SJSA1 (cell line): ENCODE results near the gene FKBP15. TPM values are rescaled to one million over a fixed set of nuclear protein-coding genes. Genes with fewer than 3 reads are reported as not detected.
"Not testable (repeated sequence)": the region's sequence is repeated elsewhere in the genome, so short reads cannot be mapped to it uniquely, and the experiment has no call there.

ENCODE experiments used
- DNase-seq, 2 experiments: peaks; one replicate each; pipeline ENCODE4 v3.0.0-alpha.2; 2015 to 2020; ENCODE audit warnings: low spot score in 2 of 2, low read depth in 1 of 2
- H3K27ac ChIP-seq: fragments of 250-450 bp; sonication (Bioruptor Pico); 2 replicates; pipeline ENCODE4 v1.5.1; 2020; ENCODE audit warnings: mild to moderate bottlenecking, moderate library complexity
- H3K27me3 ChIP-seq: fragments of 250-450 bp; sonication (Bioruptor Pico); replicated peaks from 2 replicates; pipeline ENCODE4 v1.5.1; 2020; ENCODE audit warnings: mild to moderate bottlenecking, moderate library complexity
- H3K36me3 ChIP-seq: fragments of 250-450 bp; sonication (Bioruptor Pico); 2 replicates; pipeline ENCODE4 v1.5.1; 2020; ENCODE audit warnings: mild to moderate bottlenecking
- H3K4me1 ChIP-seq: fragments of 250-450 bp; sonication (Bioruptor Pico); replicated peaks from 2 replicates; pipeline ENCODE4 v1.6.1; 2021; ENCODE audit warnings: mild to moderate bottlenecking
- H3K4me3 ChIP-seq: fragments of 250-450 bp; sonication (Bioruptor Pico); 2 replicates; pipeline ENCODE4 v1.5.1; 2020; ENCODE audit warnings: mild to moderate bottlenecking
- H3K9me3 ChIP-seq: fragments of 250-450 bp; sonication (Bioruptor Pico); replicated peaks from 2 replicates; pipeline ENCODE4 v1.5.1; 2020; ENCODE audit warnings: mild to moderate bottlenecking
- total RNA-seq: library from RNA; depleted of rRNA; stranded (reverse); fragments of >200 nt; shearing (Covaris generic); gene quantifications from 2 replicates; pipeline ENCODE4 v1.2.3, GENCODE V29; 2014

Gene FKBP15
- total RNA-seq, 1 experiment from 2014 or later = 22.9 TPM

- Histone ChIP-seq H3K27me3 (no peaks in the 10 kb centered on the region), H3K9me3 (no peaks in the 10 kb centered on the region), H3K4me1 (no peaks in the 10 kb centered on the region), H3K36me3 (no peaks in the 10 kb centered on the region), H3K4me3 (no peak overlapping the region), H3K27ac (no peak overlapping the region)
- no peak for DNase-seq
Observed at GRCh38 chr9:113247640-113248039, 26.6 kb upstream of the FKBP15 start.

- Histone ChIP-seq H3K4me1 (no peaks in the 10 kb centered on the region), H3K9me3 (no peaks in the 10 kb centered on the region), H3K4me3 (no peak overlapping the region), H3K27ac (no peak overlapping the region), H3K36me3 (no peaks in the 10 kb centered on the region), H3K27me3 (no peaks in the 10 kb centered on the region)
- no peak for DNase-seq
Observed at GRCh38 chr9:113246928-113247327, 25.9 kb upstream of the FKBP15 start.

DNA sequence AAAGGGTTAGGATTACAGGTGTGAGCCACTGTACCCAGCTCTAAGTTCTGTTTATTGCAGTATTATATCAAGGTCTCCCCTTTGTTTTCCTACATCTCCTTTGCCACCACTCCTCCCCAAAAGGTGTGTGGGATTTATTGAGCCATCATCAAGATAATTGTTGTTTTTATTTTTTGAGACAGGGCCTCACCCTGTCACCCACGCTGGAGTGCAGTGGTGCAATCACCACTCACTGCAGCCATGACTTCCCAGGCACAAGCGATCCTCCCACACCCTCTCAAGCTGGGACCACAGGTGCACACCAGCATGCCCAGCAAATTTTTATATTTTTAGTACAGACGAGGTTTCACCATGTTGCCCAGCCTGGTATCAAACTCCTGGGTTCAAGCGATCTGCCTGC, 24.8 kb upstream of the FKBP15 start:
- Histone ChIP-seq H3K4me3 (no peak overlapping the region), H3K27me3 (no peaks in the 10 kb centered on the region), H3K9me3 (no peaks in the 10 kb centered on the region), H3K36me3 (no peaks in the 10 kb centered on the region), H3K4me1 (no peaks in the 10 kb centered on the region), H3K27ac (no peak overlapping the region)
- DNase-seq = no peak

- Histone ChIP-seq H3K27me3 (no peaks in the 10 kb centered on the region), H3K27ac (no peak overlapping the region), H3K36me3 (no peaks in the 10 kb centered on the region), H3K4me3 (no peak overlapping the region), H3K4me1 (no peaks in the 10 kb centered on the region), H3K9me3 (no peaks in the 10 kb centered on the region)
- no peak for DNase-seq
Observed at GRCh38 chr9:113244556-113244955, 23.5 kb upstream of the FKBP15 start.

- H3K27ac ChIP-seq = no peak overlapping the region
- no peak for DNase-seq
- H3K4me3 ChIP-seq = no peak overlapping the region
- no peaks in the 10 kb centered on the region for H3K36me3 ChIP-seq
- H3K9me3 ChIP-seq = no peaks in the 10 kb centered on the region
- H3K4me1 ChIP-seq = no peaks in the 10 kb centered on the region
- no peaks in the 10 kb centered on the region for H3K27me3 ChIP-seq
Observed at GRCh38 chr9:113241161-113241560, 20.1 kb upstream of the FKBP15 start.

DNA sequence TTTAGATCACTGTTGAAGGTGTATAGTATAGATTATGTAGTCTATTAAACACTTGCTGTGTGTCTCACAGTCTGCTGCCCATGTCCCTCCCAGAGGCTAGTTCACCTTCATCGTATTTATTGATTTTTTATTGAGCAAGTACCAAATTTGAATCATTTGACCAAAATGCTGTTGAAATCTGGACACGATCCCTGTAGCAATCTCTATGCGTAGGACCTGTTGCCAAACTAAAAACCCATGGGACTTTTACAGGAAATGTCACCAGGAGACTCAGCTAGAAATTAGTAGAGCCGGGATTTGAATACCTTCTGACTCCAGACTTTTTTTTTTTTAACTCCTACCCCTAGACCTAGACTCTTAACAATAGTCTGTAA, 17.8 kb upstream of the FKBP15 start:
- Histone ChIP-seq H3K27ac (no peak overlapping the region), H3K9me3 (no peaks in the 10 kb centered on the region), H3K4me3 (no peak overlapping the region), H3K27me3 (no peaks in the 10 kb centered on the region), H3K4me1 (no peaks in the 10 kb centered on the region), H3K36me3 (no peaks in the 10 kb centered on the region)
- no peak for DNase-seq

- DNase-seq = no peak
- H3K36me3 ChIP-seq = no peaks in the 10 kb centered on the region
- no peaks in the 10 kb centered on the region for H3K4me1 ChIP-seq
- no peak overlapping the region for H3K27ac ChIP-seq
- H3K4me3 ChIP-seq = no peak overlapping the region
- H3K27me3 ChIP-seq = no peaks in the 10 kb centered on the region
- H3K9me3 ChIP-seq = no peaks in the 10 kb centered on the region
Observed at GRCh38 chr9:113238202-113238858, 17.3 kb upstream of the FKBP15 start.

- no peak overlapping the region for H3K27ac ChIP-seq
- no peaks in the 10 kb centered on the region for H3K9me3 ChIP-seq
- no peaks in the 10 kb centered on the region for H3K27me3 ChIP-seq
- H3K4me3 ChIP-seq = no peak overlapping the region
- DNase-seq = no peak
- peaks cover 6% of the 10 kb centered on the region; the same call in 1 of the 2 replicates for H3K4me1 ChIP-seq
- H3K36me3 ChIP-seq = no peaks in the 10 kb centered on the region
Observed at GRCh38 chr9:113237026-113237425, 15.9 kb upstream of the FKBP15 start.

- DNase-seq, H3K27me3 ChIP-seq, H3K4me1 ChIP-seq, H3K36me3 ChIP-seq, H3K9me3 ChIP-seq, H3K4me3 ChIP-seq, H3K27ac ChIP-seq: not testable (repeated sequence)
Observed at GRCh38 chr9:113235701-113236255, 14.7 kb upstream of the FKBP15 start.

GRCh38 chr9:113231701-113232100, 10.6 kb upstream of the FKBP15 start:
- peaks cover 6% of the 10 kb centered on the region; the same call in 1 of the 2 replicates for H3K4me1 ChIP-seq
- H3K4me3 ChIP-seq = no peak overlapping the region
- H3K27me3 ChIP-seq = no peaks in the 10 kb centered on the region

DNA sequence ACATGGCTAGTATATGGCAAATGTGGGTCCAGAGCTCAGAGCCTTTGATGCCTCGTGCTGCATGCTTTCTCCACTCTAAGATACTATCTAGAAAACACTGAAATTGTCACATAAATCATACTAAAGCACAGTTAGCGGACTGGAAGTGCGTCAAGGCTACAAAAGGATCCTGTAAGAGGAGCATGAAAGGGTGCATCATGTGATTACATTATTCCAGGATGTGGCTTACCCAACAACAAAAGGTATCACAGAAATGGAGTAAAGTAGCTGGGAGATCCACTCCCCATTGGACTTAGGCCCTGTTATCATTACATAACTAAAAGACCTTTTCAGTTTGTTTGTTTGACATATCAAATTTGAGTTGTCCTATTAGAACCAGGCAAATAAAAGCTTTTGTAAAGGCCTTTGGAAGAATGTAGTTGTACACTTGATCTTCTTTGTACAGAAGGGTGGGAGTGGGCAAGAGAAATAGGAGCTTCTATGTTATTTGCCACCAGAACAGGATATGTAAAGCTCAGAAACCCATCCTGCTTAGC, 7.1 kb upstream of the FKBP15 start:
- no peak overlapping the region for H3K27ac ChIP-seq
- H3K36me3 ChIP-seq = peaks cover 6% of the 10 kb centered on the region; the same call in 1 of the 2 replicates
- H3K4me3 ChIP-seq = no peak overlapping the region
- DNase-seq = no peak
- peaks cover 12% of the 10 kb centered on the region for H3K4me1 ChIP-seq
- H3K9me3 ChIP-seq = no peaks in the 10 kb centered on the region
- no peaks in the 10 kb centered on the region for H3K27me3 ChIP-seq

More at GRCh38 chr9:113231701-113232100, 10.6 kb upstream of the FKBP15 start:
- Histone ChIP-seq H3K27ac (no peak overlapping the region), H3K36me3 (no peaks in the 10 kb centered on the region), H3K9me3 (no peaks in the 10 kb centered on the region)
- no peak for DNase-seq

DNA sequence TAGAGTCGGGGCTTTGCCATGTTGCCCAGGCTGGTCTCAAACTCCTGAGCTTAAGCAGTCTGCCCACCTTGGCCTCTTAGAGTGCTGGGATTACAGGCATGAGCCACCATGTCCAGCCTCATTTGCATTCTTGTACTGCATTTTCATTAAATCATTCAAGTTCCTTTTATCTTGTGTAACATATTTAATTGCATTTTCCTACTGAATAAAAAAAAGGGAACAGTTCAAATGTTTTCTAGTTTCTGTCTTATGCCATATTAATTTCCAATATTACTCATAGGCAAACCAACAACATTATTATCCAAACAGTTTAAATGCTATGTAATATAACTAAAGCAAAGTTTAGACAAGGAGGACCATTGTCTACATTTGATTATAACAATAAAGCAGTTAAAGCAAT, 6.4 kb upstream of the FKBP15 start:
- peaks cover 8% of the 10 kb centered on the region for H3K4me1 ChIP-seq
- no peak for DNase-seq
- H3K9me3 ChIP-seq = no peaks in the 10 kb centered on the region
- no peaks in the 10 kb centered on the region for H3K27me3 ChIP-seq
- H3K27ac ChIP-seq = no peak overlapping the region
- H3K4me3 ChIP-seq = no peak overlapping the region
- peaks cover 6% of the 10 kb centered on the region; the same call in 1 of the 2 replicates for H3K36me3 ChIP-seq

- peak in 1 of 2 experiments; percentile 39 for DNase-seq
Observed at GRCh38 chr9:113223963-113224362, 2.9 kb upstream of the FKBP15 start.

GRCh38 chr9:113222482-113222841, 1.4 kb upstream of the FKBP15 start:
- Histone ChIP-seq H3K27me3 (no peaks in the 10 kb centered on the region), H3K9me3 (no peaks in the 10 kb centered on the region), H3K4me1 (peaks cover 28% of the 10 kb centered on the region), H3K27ac (no peak overlapping the region), H3K4me3 (peak overlapping the region; percentile 67), H3K36me3 (peaks cover 18% of the 10 kb centered on the region)
- no peak for DNase-seq

More at GRCh38 chr9:113223963-113224362, 2.9 kb upstream of the FKBP15 start:
- peaks cover 12% of the 10 kb centered on the region for H3K36me3 ChIP-seq
- H3K4me1 ChIP-seq = peaks cover 28% of the 10 kb centered on the region
- H3K27me3 ChIP-seq = no peaks in the 10 kb centered on the region
- no peak overlapping the region for H3K27ac ChIP-seq
- H3K4me3 ChIP-seq = no peak overlapping the region
- no peaks in the 10 kb centered on the region for H3K9me3 ChIP-seq
